Stimulated activated CD8-positive, alpha-beta memory T cell treated with anti-CD3 and anti-CD28 coated beads, Interleukin-7, amount 100 ng/mL, for 4 hours (primary cell): ENCODE measurements around the gene SPACA9.

Source experiments
- DNase-seq, 2 donors: peaks; one replicate each; pipeline ENCODE4 v3.0.0-alpha.2; 2020; ENCODE audit warnings: low read depth in 2 of 2

The SPACA9 gene

GRCh38 chr9:132878695-132879456 lies at the start of gene SPACA9:
TSS of gene SPACA9 (plus strand) at chr9:132878898. CDS start at chr9:132883948, 5,050 bp downstream.
- peak in 1 of 2 donors; percentile 17 for DNase-seq

- DNase-seq = no peak
These were observed 46.4 kb upstream of the SPACA9 start for GRCh38 chr9:132832171-132832881.

GRCh38 chr9:132833550-132834121 lies 45.1 kb upstream of the SPACA9 start:
- no peak for DNase-seq

- DNase-seq = no peak
These were observed 44.4 kb upstream of the SPACA9 start for GRCh38 chr9:132834343-132834742.

- no peak for DNase-seq
These were observed 41.0 kb upstream of the SPACA9 start for GRCh38 chr9:132837501-132838286.

GRCh38 chr9:132838291-132838690 lies 40.4 kb upstream of the SPACA9 start:
- DNase-seq = no peak

GRCh38 chr9:132840980-132841379 lies 37.7 kb upstream of the SPACA9 start:
- DNase-seq = no peak

GRCh38 chr9:132842124-132843044 lies 36.3 kb upstream of the SPACA9 start:
- DNase-seq = no peak

GRCh38 chr9:132846109-132846917 lies 32.4 kb upstream of the SPACA9 start:
- no peak for DNase-seq

- no peak for DNase-seq
These were observed 31.7 kb upstream of the SPACA9 start for GRCh38 chr9:132846918-132847515.

- no peak for DNase-seq
These were observed 29.5 kb upstream of the SPACA9 start for GRCh38 chr9:132849185-132849706.

- DNase-seq = no peak
These were observed 25.2 kb upstream of the SPACA9 start for GRCh38 chr9:132853482-132853881.

GRCh38 chr9:132854832-132855231 lies 23.9 kb upstream of the SPACA9 start:
- no peak for DNase-seq

- DNase-seq = no peak
These were observed 22.8 kb upstream of the SPACA9 start for GRCh38 chr9:132855904-132856303.

GRCh38 chr9:132857031-132857430 lies 21.7 kb upstream of the SPACA9 start:
- DNase-seq = no peak

- no peak for DNase-seq
These were observed 20.9 kb upstream of the SPACA9 start for GRCh38 chr9:132857616-132858342.

- no peak for DNase-seq
These were observed 19.9 kb upstream of the SPACA9 start for GRCh38 chr9:132858751-132859150.

- no peak for DNase-seq
These were observed 17.0 kb upstream of the SPACA9 start for GRCh38 chr9:132861666-132862065.

- DNase-seq = no peak
These were observed 16.2 kb upstream of the SPACA9 start for GRCh38 chr9:132862533-132862932.
